Right forelimb (tissue), 1 donor: ENCODE data around the gene RASEF.

Experiments used
- DNase-seq: peaks from one replicate; pipeline ENCODE4 v3.0.0-alpha.2; 2018

RASEF gene

GRCh38 chr9:83056174-83056573, 6.8 kb downstream of the RASEF start:
- no peak for DNase-seq

DNA sequence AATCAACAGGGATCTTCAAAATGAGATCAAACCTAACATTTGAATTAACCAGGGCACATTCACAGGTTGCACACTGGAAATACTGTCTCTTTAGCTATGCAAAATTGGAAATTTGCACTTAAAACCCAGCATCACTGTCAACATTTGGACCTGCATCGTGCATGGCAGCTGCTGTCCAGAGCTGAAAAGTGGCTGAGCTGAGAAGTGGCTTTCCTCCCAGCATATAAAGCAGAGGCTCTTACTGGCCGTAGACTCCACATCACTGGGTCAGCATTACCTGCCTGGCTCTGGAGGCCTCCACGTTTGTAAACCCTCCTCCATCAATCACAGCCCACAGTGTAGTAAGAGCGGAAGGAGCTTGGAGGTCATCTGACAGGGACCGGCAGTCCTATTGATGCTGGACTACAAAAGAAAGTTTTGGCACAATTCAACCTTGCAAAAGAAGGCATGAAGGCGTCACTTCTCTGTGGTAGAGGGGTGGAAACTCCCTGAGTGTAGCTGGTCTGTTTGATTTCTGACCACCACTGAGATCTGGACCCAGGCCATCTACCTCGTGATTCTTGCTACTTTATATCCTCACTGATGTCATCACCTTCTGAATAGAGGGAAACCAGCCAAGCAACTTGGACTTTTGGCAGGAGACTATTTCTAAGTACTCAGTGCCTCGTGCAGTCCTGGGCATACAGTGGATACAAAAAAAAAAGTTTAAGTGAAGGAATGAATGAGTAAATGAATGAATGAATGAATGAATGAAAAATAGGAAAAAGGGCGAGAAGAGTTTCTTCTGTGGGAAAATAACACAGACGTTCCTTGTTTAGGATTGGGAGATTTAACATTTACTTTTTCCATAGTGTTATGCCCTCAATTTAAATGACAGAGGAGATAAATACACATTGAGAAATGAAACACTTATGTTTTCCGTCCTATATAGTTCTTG, 14.8 kb downstream of the RASEF start:
- no peak for DNase-seq

DNA sequence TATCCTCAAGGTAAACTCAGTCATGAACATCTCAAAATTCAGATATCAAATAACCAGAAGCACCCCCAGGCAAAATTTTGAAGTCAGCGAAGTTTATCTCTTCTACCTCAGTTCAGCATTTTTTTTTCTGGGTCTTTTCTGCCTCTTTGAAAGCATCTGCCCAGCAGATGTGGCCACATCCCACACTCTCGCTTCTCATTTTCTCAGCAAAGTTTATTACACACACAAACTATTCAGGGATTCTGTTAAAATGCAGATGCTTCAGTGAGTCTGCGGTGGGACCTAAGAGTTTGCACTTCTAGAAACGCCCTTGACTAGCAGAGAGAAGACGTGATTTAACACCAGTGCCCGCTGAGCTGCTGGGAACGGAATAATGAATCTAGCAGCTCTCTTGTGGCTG, 19.3 kb downstream of the RASEF start:
- no peak for DNase-seq

DNA sequence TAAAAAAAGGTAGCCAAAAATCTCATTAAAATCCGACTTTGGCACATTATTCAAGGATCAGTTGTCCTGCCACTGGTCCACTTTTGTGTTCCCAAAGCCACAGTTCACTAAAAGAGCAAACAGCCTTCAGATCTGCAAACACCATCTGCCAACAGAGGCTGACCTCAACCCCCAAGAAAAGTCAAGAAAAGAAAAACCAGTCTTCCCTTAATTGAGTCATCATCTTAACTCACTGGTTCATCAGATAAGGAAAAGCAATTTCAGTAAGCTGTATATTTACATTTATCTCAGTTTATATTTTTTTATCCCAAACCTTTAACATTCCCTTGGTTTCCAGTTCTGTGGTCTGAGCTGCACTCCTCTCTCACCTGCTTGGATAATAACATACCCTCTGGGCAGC, 21.2 kb downstream of the RASEF start:
- DNase-seq: no peak

DNA sequence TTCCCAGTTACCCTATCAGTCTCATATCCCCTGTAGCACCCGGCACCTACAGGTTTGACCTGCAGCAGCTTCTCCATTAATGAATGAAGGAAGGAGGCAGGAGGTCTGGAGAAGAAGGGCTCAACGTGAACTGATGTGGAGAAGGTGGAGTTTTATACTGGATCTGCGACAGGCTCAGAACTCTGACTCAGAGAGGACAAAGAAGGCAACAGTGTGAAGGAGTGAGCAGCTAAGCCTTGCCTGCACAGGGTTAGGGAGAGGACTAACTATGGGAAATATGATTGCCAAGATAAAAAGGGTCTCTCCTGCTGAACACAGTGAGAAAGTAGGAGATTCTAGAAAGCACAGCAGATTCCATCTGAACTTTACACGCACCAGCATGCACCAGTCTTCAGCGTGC, 23.6 kb downstream of the RASEF start:
- DNase-seq: no peak

GRCh38 chr9:83036043-83036442, 26.9 kb downstream of the RASEF start:
- DNase-seq: no peak

- DNase-seq: no peak
These were observed 27.8 kb downstream of the RASEF start for GRCh38 chr9:83035143-83035542.

DNA sequence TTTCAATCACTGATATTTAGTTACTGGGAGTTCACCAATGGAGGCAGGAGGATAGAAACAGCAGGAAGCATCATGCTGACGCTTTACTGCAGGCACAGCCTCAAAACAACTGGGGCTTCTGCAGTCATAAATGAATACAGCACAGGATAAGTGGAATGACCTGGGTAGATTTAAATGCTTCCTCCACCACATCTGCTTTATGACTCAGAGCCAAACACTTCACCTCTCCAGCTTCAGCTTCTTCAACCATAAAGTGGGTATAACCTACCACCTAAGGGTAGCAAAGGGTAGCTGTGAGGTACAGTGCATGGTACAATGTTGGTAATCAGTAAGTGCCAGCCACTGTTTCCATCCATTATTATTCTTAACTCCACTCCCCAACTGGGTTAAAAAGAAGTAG, 28.4 kb downstream of the RASEF start:
- DNase-seq: no peak

DNA sequence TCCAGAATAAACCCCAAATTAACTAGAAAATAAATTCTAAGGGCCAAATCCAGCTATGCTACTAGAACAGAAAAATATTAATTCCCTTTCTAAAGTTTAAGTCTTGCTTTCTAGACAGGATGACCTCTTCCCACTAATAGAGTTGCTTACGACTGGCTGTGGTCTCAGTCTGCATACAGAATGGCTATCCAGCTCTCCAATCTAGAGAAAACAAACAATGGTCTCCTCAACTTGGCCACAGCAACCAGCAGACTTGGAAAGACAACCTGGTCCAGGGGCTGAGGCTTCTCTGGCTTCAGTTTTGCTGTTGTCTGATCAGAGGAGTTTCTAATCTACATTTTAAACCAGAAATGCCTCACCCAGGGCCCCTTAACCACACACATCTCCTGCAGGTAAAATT, 28.9 kb downstream of the RASEF start:
- no peak for DNase-seq

- no peak for DNase-seq
These were observed 30.8 kb downstream of the RASEF start for GRCh38 chr9:83032065-83032625.

DNA sequence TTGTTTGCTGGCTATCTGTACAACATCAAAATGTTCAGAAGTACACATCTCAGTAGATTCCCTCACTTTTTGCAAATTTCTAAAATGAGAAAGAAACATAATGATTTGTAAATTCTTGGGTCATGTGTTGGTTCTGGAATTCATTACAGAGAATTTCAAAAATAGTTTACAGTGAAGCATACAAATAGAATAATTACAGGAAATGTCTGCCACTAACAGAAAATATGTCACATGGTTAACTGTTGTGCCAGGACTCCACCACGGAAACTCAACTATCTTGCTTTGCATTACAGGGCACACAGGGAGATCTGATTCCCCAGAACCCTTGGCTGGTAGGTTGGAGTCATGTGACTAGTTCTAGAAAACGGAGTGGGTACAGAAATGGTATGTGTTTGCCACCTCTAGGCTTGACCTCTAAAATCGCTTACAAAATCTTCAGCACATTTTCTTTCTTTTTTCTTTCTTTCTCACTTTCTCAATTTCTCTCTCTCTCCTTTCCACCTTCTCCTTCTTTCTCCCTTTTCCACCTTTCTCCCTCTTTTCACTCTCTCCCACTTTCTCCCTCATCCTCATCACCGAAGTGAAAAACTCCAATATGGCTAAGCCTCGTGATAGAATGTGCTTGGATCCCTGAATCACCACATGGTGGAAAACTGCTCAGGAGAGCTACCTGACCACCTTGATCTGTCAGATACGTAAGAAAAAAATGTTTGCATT, 32.4 kb downstream of the RASEF start:
- no peak for DNase-seq

GRCh38 chr9:83029531-83030137, 33.3 kb downstream of the RASEF start:
- no peak for DNase-seq

GRCh38 chr9:83027153-83027891, 35.6 kb downstream of the RASEF start:
- DNase-seq: no peak

- no peak for DNase-seq
These were observed 38.3 kb downstream of the RASEF start for GRCh38 chr9:83024506-83025125.

GRCh38 chr9:83023151-83023550, 39.8 kb downstream of the RASEF start:
- DNase-seq: no peak

DNA sequence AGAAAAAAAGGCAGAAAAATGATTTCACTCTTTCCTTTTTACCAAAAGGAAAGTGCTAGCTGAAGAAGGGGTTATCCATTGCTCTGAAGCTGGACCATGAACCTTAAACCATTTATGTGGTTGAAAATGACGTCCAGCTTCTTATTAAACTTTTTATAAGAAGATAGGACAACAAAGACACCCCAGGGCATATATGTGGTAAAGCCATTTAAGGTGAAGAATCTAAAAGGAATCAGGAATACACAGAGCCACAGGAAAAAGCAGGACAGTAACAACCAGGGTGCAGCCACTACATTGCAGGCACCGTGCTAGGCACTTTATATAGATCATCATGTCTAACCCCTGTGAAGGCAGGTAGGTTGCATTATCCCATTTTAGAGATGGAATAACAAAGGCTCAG, 42.1 kb downstream of the RASEF start:
- DNase-seq: no peak

GRCh38 chr9:83020327-83020726, 42.6 kb downstream of the RASEF start:
- DNase-seq: no peak

GRCh38 chr9:83019246-83019645, 43.7 kb downstream of the RASEF start:
- DNase-seq: no peak

GRCh38 chr9:83015897-83016296, 47.0 kb downstream of the RASEF start:
- no peak for DNase-seq

DNA sequence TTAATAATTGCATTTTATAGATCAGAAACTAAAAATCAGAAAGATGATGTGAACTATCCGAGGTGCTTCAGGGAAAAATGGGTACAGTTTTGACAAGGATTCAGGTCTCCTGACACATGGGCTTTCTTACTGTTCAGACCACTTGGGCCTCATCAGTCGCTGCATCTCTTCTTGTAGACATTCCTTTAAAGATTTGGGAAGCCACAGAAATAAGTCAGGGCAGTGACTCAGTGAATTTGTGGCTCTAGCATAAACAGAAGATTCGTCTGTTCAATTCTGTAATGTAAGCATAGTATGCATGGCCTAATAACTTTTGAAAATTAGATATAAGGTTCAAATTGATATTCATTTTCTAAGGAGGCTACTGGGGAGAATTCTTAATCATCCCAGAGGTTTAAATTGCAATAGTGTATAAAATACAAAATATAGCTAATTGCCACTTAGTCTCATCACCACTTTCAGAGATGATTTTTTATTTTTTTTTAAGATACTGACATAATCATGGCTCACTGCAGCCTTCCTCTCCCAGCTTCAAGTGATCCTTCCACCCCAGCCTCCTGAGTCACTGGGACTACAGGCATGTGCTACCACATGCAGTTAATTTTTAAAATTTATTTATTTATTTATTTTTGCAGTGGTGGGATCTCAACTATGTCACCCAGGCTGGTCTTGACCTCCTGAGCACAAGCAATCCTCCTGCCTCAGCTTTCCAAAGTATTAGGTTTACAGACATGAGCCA, 48.9 kb downstream of the RASEF start:
- no peak for DNase-seq
